PC-3 (cell line): ENCODE results near the gene TMA7. TPM values are rescaled to one million over a fixed set of nuclear protein-coding genes. Genes with fewer than 3 reads are reported as not detected.
A peak's percentile ranks its signal among the peaks of the same experiment; 100 is the strongest.

Source experiments
- ATAC-seq: fragments of 200-7000 bp; cut with Tn5 transposase; 2 replicates; pipeline ENCODE4 v1.9.1; 2020; ENCODE audit warnings: mild to moderate bottlenecking, moderate library complexity
- BruUV-seq: library from RNA; stranded (reverse); fragments of 400-500 nt; replicated peaks from 2 replicates; lab custom pipeline; 2021; lab: Mats Ljungman, UMichigan
- CTCF ChIA-PET: fragments of 300-600 bp; sonication (Branson Sonifier 250); formaldehyde crosslinking; loops from one replicate; lab custom pipeline; 2022; ENCODE audit warnings: antibody characterized with exemption; lab: Charles Lee
- POLR2A ChIA-PET: fragments of 300-600 bp; sonication (Branson Sonifier 250); formaldehyde crosslinking; loops from one replicate; lab custom pipeline; 2022; ENCODE audit warnings: antibody characterized with exemption; ENCODE audit not compliant: unreplicated experiment; lab: Charles Lee
- DNase-seq: peaks from one replicate; pipeline ENCODE4 v3.0.0-alpha.2; 2015
- H2AFZ ChIP-seq: fragments of 300-600 bp; sonication (generic); 2 replicates; pipeline ENCODE4 v1.6.0; 2016; ENCODE audit warnings: antibody characterized with exemption, low read length
- H3F3A ChIP-seq: fragments of 300-600 bp; sonication (generic); one replicate; pipeline ENCODE4 v1.6.0; 2017; ENCODE audit warnings: antibody characterized with exemption, low read length, control low read depth, mild to moderate bottlenecking; ENCODE audit not compliant: unreplicated experiment
- H3K27ac ChIP-seq: fragments of 300-600 bp; sonication (generic); 2 replicates; pipeline ENCODE4 v1.5.1; 2016; ENCODE audit warnings: mild to moderate bottlenecking, low read length
- H3K27me3 ChIP-seq: fragments of 300-600 bp; sonication (generic); 2 replicates; pipeline ENCODE4 v1.6.1; 2016; ENCODE audit warnings: low read length, mixed read lengths
- H3K36me3 ChIP-seq: fragments of 300-600 bp; sonication (generic); 2 replicates; pipeline ENCODE4 v1.6.1; 2016; ENCODE audit warnings: low read depth, mixed run types, low read length, mixed read lengths
- H3K4me1 ChIP-seq: fragments of 300-600 bp; sonication (generic); 2 replicates; pipeline ENCODE4 v1.5.1; 2016; ENCODE audit warnings: low read length; ENCODE audit not compliant: insufficient read depth
- H3K4me2 ChIP-seq: fragments of 300-600 bp; sonication (generic); 2 replicates; pipeline ENCODE4 v1.6.0; 2016; ENCODE audit warnings: low read length
- H3K4me3 ChIP-seq: fragments of 300-600 bp; sonication (generic); 2 replicates; pipeline ENCODE4 v1.5.1; 2016; ENCODE audit warnings: mild to moderate bottlenecking, low read length, mixed read lengths
- H3K79me2 ChIP-seq: fragments of 300-600 bp; sonication (generic); 2 replicates; pipeline ENCODE4 v1.6.1; 2017; ENCODE audit warnings: low read length, mixed read lengths
- H3K9ac ChIP-seq: fragments of 300-600 bp; sonication (generic); 2 replicates; pipeline ENCODE4 v1.6.0; 2016; ENCODE audit warnings: mild to moderate bottlenecking, low read length
- H3K9me2 ChIP-seq: fragments of 300-600 bp; sonication (generic); replicated peaks from 2 replicates; pipeline ENCODE4 v1.6.1; 2016; ENCODE audit warnings: mixed run types, low read length, mixed read lengths
- H3K9me3 ChIP-seq: fragments of 300-600 bp; sonication (generic); 2 replicates; pipeline ENCODE4 v1.6.1; 2016; ENCODE audit warnings: low read length, mixed read lengths
- H4K20me1 ChIP-seq: fragments of 300-600 bp; sonication (generic); 2 replicates; pipeline ENCODE4 v1.6.1; 2016; ENCODE audit warnings: low read length, mixed read lengths
- EZH2 ChIP-seq: fragments of 300-600 bp; sonication (generic); IDR thresholded peaks from one replicate; pipeline ENCODE4 v1.6.1; 2017; ENCODE audit warnings: antibody characterized with exemption, mild to moderate bottlenecking, low read length; ENCODE audit not compliant: unreplicated experiment
- EZH2phosphoT487 ChIP-seq: fragments of 300-600 bp; sonication (generic); IDR thresholded peaks from 2 replicates; pipeline ENCODE4 v1.6.1; 2018; ENCODE audit warnings: mild to moderate bottlenecking, antibody characterized with exemption, low read length, borderline replicate concordance
- intact Hi-C: fragments of 100-400 bp; cut with micrococcal nuclease; formaldehyde crosslinking; loops from 2 replicates; pipeline ENCODE4 v1.9.0; 2023
- total RNA-seq: library from RNA; depleted of rRNA; stranded (reverse); fragments of >200 nt; gene quantifications from 2 replicates; pipeline ENCODE4 v1.2.3, GENCODE V29; 2014
- TF ChIP-seq, protein P1 (sequence below): fragments of 300-600 bp; sonication (generic); conservative IDR thresholded peaks from 2 replicates; pipeline ENCODE4 v1.5.1; 2017; ENCODE audit warnings: antibody characterized with exemption, low read depth, mild to moderate bottlenecking, low read length

TMA7 gene
- total RNA-seq, 1 experiment from 2014 or later = 517 TPM

DNA sequence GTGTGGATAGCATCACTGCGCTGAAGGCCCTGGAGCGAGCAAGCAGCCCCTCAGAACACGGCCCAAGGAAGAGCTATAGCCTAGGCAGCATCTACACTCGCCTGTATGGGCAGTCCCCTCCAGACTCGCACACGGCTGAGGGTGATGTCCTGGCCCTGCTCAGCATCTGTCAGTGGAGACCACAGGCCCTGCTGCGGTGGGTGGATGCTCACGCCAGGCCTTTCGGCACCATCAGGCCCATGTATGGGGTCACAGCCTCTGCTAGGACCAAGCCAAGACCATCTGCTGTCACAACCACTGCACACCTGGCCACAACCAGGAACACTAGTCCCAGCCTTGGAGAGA lies 27.0 kb downstream of the TMA7 start:
- POLR2A ChIA-PET = no interaction called here
- peak overlapping the region; percentile 51; the same call in 1 of the 2 replicates for H3K4me3 ChIP-seq
- H3K9me2 ChIP-seq = no peaks in the 10 kb centered on the region
- H3K27ac ChIP-seq = peak overlapping the region; percentile 99
- intact Hi-C loops = no loop called here
- H3K36me3 ChIP-seq = peaks cover 13% of the 10 kb centered on the region; the same call in 1 of the 2 replicates
- DNase-seq (no peak), ATAC-seq (no peak)
- no TSS peak for BruUV-seq
- H3K9ac ChIP-seq = peak overlapping the region; percentile 96
- H3K4me1 ChIP-seq = peaks cover 37% of the 10 kb centered on the region
- H3K4me2 ChIP-seq = peak overlapping the region; percentile 80
- CTCF ChIA-PET = interaction anchor here (0.6 kb wide), 1 partner anchor 21 kb away, joined by 3 read pairs; no protein-coding TSS in a partner anchor
- H3K9me3 ChIP-seq = no peaks in the 10 kb centered on the region
- no peaks in the 10 kb centered on the region for H3K27me3 ChIP-seq
- H4K20me1 ChIP-seq = no peaks in the 10 kb centered on the region
- no peaks in the 10 kb centered on the region for H3F3A ChIP-seq
- TF ChIP-seq, protein P1, sequence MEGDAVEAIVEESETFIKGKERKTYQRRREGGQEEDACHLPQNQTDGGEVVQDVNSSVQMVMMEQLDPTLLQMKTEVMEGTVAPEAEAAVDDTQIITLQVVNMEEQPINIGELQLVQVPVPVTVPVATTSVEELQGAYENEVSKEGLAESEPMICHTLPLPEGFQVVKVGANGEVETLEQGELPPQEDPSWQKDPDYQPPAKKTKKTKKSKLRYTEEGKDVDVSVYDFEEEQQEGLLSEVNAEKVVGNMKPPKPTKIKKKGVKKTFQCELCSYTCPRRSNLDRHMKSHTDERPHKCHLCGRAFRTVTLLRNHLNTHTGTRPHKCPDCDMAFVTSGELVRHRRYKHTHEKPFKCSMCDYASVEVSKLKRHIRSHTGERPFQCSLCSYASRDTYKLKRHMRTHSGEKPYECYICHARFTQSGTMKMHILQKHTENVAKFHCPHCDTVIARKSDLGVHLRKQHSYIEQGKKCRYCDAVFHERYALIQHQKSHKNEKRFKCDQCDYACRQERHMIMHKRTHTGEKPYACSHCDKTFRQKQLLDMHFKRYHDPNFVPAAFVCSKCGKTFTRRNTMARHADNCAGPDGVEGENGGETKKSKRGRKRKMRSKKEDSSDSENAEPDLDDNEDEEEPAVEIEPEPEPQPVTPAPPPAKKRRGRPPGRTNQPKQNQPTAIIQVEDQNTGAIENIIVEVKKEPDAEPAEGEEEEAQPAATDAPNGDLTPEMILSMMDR = no peak
- TF ChIP-seq EZH2 = no peak
- TF ChIP-seq EZH2phosphoT487 = no peak
- peaks cover 60% of the 10 kb centered on the region for H3K79me2 ChIP-seq
- no peak overlapping the region for H2AFZ ChIP-seq

DNA sequence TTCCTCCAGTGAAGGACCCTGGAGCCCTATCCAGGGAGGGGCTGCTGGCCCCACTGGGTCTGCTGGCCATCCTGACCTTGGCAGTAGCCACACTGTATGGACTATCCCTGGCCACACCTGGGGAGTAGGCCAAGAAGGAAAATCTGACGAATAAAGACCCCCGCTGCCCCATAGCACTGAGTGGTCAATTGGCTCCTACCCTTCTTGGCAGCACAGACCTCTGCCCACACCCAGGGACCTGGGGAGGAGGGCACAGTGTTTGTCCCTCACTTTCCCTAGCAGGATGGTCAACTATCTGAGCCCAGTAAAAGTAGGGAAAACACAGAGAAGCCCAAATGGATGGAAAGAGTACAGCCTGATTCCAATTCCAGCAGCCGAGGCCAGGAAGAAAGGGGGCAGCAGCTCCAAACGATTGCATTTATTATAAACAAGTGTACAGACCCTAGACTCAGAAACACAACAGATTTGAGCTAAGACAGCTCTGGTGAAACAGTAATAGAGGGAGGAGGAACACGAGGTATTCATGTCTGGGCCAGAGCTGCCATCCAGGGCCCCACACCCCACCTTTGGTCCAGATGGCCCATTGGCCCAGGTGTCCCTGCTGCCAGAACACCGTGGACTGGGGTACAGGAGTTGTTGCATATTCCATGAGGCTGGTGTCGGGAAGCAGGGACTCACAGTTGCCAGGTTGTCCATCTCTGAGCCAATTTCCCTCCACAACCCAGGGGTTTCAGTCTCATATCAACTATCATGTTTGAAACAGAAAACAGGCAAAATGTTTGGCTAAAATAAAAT lies 27.6 kb downstream of the TMA7 start:
- Histone ChIP-seq H3K9me3 (no peaks in the 10 kb centered on the region), H3K4me3 (no peak overlapping the region), H3K79me2 (peaks cover 66% of the 10 kb centered on the region), H3K4me1 (peaks cover 43% of the 10 kb centered on the region), H3K27me3 (no peaks in the 10 kb centered on the region), H3K36me3 (peaks cover 13% of the 10 kb centered on the region; the same call in 1 of the 2 replicates), H3F3A (no peaks in the 10 kb centered on the region), H3K9ac (no peak overlapping the region), H3K4me2 (peak overlapping the region; percentile 80; the same call in 1 of the 2 replicates), H4K20me1 (no peaks in the 10 kb centered on the region), H3K27ac (no peak overlapping the region), H3K9me2 (no peaks in the 10 kb centered on the region), H2AFZ (no peak overlapping the region)
- no peak for DNase-seq
- ATAC-seq = no peak
- BruUV-seq = no TSS peak
- ChIA-PET CTCF (interaction anchor here (0.6 kb wide), 1 partner anchor 20 kb away, joined by 3 read pairs; no protein-coding TSS in a partner anchor), POLR2A (no interaction called here)
- TF ChIP-seq, protein P1 = no peak
- no peak for TF ChIP-seq EZH2phosphoT487
- TF ChIP-seq EZH2 = no peak
- intact Hi-C loops = no loop called here

DNA sequence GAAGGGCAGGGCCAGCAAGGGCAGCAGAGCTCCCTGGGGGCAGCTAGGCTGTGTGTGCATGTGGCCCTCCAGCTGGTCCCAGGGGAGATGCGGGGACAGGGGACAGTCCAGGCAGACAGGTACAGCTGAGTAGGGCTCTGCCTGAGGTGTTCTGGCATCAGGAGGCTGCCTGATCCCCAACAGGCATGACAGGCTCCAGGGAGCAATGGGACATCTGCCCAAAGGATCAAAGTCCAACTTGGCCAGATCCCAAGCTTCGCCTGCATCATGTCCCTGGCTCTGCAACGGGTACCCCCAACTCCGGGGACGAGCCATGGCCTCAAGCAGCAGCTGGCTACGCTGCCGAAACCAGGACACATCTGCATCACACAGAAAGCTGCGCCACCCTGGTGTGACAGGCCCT lies 28.3 kb downstream of the TMA7 start:
- H3K27ac ChIP-seq = no peak overlapping the region
- ChIA-PET POLR2A (no interaction called here), CTCF (no interaction called here)
- H3F3A ChIP-seq = peaks cover under 1% of the 10 kb centered on the region
- TF ChIP-seq EZH2phosphoT487 (no peak), EZH2 (no peak)
- TF ChIP-seq, protein P1 = no peak
- no peaks in the 10 kb centered on the region for H3K9me3 ChIP-seq
- H3K79me2 ChIP-seq = peaks cover 68% of the 10 kb centered on the region
- no peaks in the 10 kb centered on the region for H3K27me3 ChIP-seq
- no peak overlapping the region for H2AFZ ChIP-seq
- no peaks in the 10 kb centered on the region for H4K20me1 ChIP-seq
- no peak overlapping the region for H3K4me3 ChIP-seq
- DNase-seq (no peak), ATAC-seq (no peak)
- H3K36me3 ChIP-seq = peaks cover 13% of the 10 kb centered on the region; the same call in 1 of the 2 replicates
- H3K9me2 ChIP-seq = no peaks in the 10 kb centered on the region
- no peak overlapping the region for H3K4me2 ChIP-seq
- no peak overlapping the region for H3K9ac ChIP-seq
- BruUV-seq = TSS peak; percentile 1
- H3K4me1 ChIP-seq = peaks cover 47% of the 10 kb centered on the region
- intact Hi-C loops = no loop called here
